ENCODE measurements around the gene SLC17A5. TPM values are rescaled to one million over a fixed set of nuclear protein-coding genes. Genes with fewer than 3 reads are reported as not detected.
"Not testable (repeated sequence)": the region's sequence is repeated elsewhere in the genome, so short reads cannot be mapped to it uniquely, and the experiment has no call there.

The SLC17A5 gene
- total RNA-seq, 1 donor from 2014 or later, result 52.0 TPM

DNA sequence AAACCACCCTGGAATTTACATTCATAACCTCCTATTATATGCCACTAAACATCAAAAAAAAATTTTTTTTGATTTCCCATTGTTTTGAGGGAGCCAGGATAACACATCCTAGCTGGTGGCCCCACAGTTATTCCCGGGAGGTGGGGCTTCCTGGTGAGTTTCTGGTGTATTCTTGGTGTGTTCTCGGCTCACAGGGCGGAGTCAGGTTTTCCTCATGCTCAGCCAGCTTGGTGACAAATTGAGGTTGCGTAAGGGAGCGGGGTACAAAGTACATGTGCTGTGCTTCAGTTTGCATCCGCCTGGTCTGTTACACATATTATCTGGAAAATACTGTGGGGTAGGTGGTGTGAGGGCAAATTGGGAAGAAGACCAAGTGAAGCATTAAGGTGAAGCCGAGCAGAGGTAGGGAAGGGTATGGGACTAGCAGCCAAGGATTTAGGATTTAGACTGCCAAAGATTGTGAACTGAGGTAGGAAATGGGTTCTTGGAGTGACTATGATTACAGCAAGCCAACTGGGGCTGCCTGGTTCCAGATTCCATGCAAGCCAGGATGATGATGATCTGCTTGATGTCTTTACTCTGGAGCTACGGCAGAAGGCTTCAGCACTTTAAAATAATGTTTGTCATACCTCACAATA lies 86.7 kb downstream of the SLC17A5 start:
- DNase-seq (ENCODE audit: low spot score), result peak; percentile 41

DNA sequence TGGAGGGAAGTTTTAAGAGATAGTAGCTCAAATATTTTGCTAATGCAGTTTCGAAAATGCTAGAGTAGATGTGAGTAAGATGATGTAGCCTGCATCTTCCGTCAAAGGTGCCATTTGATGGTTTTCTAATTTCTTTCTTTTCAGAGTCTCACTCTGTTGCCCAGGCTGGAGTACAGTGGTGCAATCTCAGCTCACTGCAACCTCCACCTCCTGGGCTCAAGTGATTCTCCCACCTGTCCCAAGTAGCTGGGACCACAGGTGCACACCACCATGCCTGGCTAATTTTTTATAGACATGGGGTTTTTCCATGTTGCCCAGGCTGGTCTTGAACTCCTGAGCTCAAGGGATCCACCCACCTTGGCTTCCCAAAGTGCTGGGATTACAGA lies 87.3 kb downstream of the SLC17A5 start:
- DNase-seq (ENCODE audit: low spot score), result not testable (repeated sequence)

DNA sequence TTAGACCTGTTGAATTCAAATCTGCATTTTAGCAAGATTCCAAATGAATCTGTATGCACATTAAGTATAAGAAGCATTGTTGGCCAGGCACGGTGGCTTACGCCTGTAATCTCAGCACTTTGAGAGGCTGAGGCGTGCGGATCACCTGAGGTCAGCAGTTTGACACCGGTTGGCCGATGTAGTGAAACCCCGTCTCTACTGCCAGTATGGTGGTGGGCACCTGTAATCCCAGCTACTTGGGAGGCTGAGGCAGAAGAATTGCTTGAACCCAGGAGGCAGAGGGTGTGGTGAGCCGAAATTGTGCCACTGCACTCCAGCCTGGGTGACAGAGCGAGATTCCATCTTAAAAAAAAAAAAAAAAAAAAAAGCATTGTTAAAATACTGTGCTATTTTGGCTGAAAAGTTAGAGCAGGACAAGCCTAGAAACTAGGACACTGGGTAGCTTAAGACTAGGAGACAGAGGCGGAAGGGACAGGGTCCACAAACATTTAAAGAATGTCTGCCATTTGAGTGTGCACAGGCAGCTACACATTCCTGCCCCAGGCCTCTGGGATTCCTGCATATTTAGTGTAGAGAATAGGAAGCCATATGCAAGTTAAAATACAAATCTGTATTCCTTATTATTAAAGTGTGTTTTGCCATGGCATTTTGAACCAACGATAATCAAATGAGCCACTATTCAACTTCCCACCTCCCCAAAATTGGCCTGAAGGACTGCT lies 87.9 kb downstream of the SLC17A5 start:
- peak; percentile 46 for DNase-seq (ENCODE audit: low spot score)

DNA sequence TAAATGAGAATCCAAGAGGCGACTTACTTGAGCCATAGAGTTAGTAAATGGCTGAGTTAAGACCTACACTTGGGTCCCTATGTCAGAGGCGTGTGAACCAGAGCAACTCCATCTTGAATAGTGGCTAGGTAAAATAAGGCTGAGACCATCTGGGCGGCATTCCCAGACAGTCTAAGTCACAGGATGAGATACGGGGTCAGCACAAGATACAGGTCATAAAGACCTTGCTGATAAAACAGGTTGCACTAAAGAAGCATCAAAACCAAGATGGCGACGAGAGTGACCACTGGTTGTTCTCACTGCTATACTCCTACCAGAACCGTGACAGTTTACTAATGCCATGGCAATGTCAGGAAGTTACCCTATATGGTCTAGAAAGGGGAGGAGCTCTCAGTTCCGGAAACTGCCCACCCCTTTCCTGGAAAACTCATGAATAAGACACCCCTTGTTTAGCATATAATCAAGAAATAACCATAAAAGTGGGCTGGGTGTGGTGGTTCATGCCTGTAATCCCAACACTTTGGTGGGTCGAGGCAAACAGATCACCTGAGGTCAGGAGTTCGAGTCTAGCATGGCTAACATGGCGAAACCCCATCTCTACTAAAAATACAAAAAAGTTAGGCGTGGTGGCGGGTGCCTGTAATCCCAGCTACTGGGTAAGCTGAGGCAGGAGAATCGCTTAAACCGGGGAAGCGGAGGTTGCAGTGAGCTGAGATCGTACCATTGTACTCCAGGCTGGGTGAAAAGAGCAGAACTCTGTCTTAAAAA lies 89.0 kb downstream of the SLC17A5 start:
- DNase-seq (ENCODE audit: low spot score), result no peak

DNA sequence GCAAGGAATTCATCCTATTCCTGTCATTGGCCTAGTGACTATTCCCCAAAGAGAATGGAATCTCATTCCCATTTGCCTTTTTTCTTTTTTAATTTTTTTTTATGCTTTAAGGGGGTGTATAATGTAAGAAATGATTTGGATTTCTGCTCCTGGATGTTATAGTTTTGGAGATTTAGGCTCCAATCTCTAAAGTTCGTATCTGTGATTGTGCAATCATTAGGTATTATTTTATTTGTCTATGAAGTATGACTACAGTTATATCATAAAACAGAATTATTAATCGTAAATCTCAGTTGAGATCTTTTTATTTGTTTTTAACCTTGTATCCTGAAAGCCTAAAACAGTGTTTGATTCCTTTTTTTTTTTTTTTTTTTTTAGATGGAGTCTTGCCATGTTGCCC lies 91.2 kb downstream of the SLC17A5 start:
- no peak for DNase-seq (ENCODE audit: low spot score)

DNA sequence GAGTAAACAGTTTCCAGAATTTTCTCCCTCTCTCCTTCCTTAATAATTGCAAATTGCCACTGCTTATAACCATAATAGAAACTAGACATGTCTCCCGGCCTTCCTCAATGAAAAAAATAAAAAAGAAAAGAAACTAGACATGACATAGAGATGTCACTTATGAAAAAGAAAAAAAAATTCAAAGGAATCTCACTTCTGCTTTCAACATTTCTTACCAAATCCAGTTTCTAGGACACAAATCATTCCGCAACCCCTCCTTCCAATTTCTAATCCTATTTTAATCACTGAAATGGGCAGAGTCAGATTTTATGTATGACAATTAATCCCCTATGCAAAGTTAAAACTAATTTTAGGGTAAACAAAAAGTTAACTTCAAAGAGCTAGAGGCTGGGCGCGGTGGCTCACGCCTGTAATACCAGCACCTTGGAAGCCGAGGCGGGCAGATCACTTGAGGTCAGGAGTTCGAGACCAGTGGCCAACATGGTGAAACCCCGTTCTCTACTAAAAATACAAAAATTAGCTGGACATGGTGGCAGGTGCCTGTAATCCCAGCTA lies 92.9 kb downstream of the SLC17A5 start:
- no peak for DNase-seq (ENCODE audit: low spot score)

DNA sequence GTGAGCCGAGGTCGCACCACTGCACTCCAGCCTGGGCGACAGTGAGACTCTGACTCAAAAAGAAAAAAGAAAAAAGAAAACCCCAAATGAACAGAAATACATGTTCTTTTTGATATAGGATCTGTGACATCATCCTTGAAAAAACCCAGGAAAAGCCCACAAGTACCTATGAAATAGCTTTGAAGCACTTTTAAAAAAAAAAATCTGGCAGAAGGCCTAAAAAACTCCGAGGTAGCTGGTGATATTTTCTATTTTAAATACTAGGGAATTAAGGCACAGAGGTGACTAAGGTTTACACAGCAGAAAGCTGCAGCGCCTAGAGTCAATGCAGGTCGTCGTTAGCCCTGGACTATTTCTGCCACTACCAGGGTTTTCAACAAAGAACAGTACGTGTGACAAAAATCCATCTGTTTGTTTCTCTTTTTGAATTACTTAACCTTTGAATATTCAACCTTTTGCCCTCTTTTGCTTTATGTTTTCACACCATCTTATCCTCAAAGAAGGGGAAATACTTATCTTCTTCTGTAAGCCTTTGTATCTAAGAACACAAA lies 93.5 kb downstream of the SLC17A5 start:
- no peak for DNase-seq (ENCODE audit: low spot score)

DNA sequence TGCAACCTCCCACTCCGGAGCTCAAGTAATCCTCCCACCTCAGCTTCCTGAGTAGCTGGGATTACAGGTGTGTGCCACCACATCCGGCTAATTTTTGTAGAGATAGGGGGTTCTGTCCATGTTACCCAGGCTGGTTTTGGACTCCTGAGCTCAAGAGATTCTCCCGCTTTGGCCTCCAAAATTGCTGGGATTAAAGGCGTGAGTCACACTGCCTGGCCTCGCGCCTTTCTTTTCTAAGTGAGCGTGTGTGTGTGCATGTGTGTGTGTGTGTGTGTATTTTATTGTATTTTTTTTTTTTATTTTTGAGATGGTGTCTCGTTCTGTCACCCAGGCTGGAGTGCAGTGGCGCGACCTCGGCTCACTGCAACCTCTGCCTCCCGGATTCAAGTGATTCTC lies 94.4 kb downstream of the SLC17A5 start:
- not testable (repeated sequence) for DNase-seq (ENCODE audit: low spot score)

DNA sequence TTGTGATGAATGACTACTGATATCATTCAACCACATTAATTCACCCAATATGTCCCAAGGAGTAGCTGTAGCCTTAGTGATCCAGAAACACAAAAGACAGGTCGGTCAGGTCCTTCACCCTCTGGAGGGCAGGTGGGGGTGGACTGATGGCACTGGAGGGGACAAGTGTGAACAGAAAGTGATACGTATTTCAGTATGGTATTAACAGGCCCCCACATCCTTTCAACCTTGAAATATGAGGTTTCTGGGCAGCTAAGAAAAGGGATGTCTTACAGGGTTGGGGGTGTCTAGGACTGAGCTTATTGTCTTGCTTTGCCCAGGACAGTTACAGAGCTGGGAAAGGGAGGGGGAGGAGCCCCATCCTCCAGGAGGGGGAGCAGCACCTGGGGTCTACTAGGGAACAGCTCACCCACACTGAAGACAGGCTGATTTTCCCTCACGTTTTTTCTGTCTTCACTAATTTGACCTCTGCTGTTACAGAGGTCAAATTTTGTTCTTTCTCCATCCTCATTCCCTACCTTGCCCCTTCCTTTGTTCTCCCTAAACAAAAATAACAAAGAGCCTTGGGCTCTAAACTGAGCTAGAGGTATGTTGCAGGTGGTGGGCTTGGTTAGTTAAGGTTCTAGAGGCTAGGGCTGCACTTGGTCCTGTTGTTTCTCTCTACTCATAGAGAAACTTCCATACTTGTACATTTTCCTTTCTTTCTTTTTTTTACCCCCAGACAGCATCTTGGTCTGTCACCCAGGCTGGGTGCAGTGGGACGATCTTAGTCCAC lies 95.0 kb downstream of the SLC17A5 start:
- no peak for DNase-seq (ENCODE audit: low spot score)

DNA sequence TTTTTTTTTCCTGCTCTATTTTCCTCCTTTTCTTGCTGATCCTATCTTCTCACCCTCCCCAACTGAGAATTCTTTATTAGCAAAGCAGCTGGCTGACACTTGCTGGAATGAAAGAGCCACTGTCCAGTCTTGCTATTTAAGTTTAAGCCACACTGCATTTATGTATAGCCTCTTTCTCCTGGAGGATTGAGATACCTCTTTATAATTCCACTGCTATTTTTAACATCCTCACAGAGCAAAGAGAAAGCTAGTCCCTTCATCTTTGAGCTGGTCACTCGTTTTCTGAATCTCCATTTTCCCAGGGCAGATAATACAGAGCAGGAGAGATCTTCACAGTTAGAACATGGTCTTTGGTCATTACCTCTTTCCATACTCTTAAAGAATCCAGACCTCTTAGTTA lies 97.0 kb downstream of the SLC17A5 start:
- no peak for DNase-seq (ENCODE audit: low spot score)

DNA sequence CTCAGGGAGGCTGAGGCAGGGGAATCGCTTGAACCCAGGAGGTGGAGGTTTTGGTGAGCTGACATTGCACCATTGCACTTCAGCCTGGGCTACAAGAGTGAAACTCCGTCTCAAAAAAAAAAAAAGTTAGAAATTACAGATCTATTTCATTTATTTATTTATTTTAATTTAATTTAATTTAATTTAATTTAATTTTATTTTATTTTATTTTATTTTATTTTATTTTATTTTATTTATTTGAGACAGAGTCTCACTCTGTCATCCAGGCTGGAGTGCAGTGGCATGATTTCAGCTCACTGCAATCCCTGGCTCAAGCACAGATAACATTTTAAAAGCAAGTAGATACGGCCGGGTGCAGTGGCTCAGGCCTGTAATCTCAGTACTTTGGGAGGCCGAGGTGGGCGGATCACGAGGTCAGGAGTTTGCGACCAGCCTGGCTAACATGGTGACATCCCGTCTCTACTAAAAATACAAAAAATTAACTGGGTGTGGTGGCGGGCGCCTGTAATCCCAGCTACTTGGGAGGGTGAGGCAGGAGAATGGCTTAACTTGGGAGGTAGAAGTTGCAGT lies 98.3 kb downstream of the SLC17A5 start:
- not testable (repeated sequence) for DNase-seq (ENCODE audit: low spot score)

DNA sequence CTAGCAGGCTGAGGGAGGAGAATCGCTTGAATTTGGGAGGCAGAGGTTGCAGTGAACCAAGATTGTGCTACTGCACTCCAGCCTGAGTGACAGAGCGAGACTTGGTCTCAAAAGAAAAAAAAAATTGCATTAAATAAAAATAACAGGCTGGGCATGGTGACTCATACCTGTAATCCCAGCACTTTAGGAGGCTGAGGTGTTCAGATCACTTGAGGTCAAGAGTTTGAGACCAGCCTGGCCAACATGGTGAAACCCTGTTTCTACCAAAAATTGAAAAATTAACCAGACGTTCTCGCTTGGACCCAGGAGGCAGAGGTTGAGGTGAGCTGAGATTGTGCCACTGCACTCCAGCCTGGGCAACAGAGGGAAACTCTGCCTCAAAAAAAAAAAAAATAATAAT lies 102.7 kb downstream of the SLC17A5 start:
- not testable (repeated sequence) for DNase-seq (ENCODE audit: low spot score)

DNA sequence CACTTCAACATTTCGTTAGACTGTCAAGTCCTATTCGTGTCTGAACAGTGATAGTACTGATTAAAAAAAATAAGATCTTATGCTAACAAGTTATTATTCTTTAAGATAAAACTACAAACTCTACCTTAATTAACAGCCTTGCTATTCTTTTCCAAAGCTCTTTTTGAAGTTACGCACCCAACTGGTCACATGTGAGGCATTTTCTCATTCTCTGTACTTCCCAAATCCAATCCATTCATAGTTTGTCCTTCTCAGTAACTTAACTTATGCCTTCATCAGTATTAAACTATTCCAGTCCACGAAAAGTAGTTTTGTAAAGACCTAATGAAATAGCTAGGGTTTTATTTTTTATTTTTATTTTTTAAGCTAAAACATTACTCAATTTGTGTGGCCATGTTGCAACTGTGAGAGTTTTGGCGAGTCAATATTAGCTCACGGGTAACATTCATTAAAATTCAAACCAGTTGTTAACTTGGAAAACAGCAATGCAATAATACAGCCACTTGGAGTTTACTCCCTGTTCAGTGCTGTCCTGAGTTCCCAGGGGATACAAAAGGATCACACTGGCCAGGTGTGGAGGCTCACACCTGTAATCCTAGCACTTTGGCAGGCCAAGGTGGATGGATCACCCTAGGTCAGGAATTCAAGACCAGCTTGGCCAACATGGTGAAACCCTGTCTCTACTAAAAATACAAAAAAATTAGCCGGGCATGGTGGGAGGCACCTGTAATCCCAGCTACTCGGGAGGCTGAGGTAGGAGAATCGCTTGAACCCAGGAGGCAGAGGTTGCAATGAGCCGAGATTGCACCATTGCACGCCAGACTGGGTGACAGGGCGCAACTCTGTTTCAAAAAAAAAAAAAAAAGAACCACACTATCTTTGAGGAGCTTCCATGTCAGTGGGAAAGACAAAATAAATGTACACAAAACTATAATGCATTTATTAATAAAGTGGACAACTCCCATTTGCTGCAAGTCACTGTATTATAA lies 105.0 kb downstream of the SLC17A5 start:
- DNase-seq (ENCODE audit: low spot score), result no peak

DNA sequence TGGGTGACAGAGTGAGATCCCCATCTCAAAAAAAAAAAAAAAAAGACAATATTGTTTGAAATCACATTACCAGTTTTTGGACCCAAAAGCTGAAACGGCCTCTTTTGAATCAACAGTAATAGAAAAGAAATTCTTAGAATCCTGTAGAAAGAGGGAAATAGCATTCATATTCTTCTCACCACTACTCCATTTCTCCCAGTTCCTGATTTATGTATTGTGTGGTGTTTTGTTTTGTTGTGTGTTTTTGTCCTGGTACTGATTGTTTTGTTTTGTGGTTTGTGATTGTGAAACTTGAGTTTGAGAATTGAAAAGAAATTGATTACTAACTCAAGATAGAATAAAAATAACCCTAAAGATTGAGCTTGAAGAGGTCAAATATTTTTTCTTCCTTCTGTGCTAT lies 106.8 kb downstream of the SLC17A5 start:
- DNase-seq (ENCODE audit: low spot score), result no peak

Other genes with a start within 250 kb of the SLC17A5 start
- 13.0 TPM for gene CGAS, start 201.7 kb downstream of the SLC17A5 start, total RNA-seq (ENCODE audit: insufficient read depth, low replicate concordance)
- gene MTO1, start 192.3 kb downstream of the SLC17A5 start, total RNA-seq (ENCODE audit: insufficient read depth, low replicate concordance), result 18.5 TPM
- gene EEF1A1, start 133.0 kb downstream of the SLC17A5 start, total RNA-seq (ENCODE audit: insufficient read depth, low replicate concordance), result 18,956 TPM
- 37.6 TPM for gene CD109, start 42.2 kb upstream of the SLC17A5 start, total RNA-seq (ENCODE audit: insufficient read depth, low replicate concordance)

Data from umbilical cord (tissue), 2 donors.